Mesendoderm (in vitro differentiated cells): Measurements from ENCODE around the gene BMPR1B. TPM values are rescaled to one million over a fixed set of nuclear protein-coding genes. Genes with fewer than 3 reads are reported as not detected.

ENCODE experiments used
- DNase-seq: peaks from one replicate; pipeline ENCODE4 v3.0.0; 2013
- H2AK5ac ChIP-seq: 2 replicates; pipeline ENCODE4 v1.6.1; 2013; ENCODE audit warnings: low read length, inconsistent platforms
- H2BK120ac ChIP-seq: 2 replicates; pipeline ENCODE4 v1.6.1; 2013; ENCODE audit warnings: low read depth, mild to moderate bottlenecking, low read length, moderate library complexity, mixed read lengths
- H2BK15ac ChIP-seq: replicated peaks from 2 replicates; pipeline ENCODE4 v1.6.1; 2013; ENCODE audit warnings: low read depth, mild to moderate bottlenecking, moderate library complexity
- H2BK5ac ChIP-seq: 2 replicates; pipeline ENCODE4 v1.6.1; 2013; ENCODE audit warnings: low read length, inconsistent platforms
- H3K18ac ChIP-seq: 2 replicates; pipeline ENCODE4 v1.6.1; 2013; ENCODE audit warnings: mild to moderate bottlenecking, low read length, mixed read lengths
- H3K23ac ChIP-seq: one replicate; pipeline ENCODE4 v1.6.1; 2013; ENCODE audit warnings: low read length
- H3K27ac ChIP-seq: 2 replicates; pipeline ENCODE4 v1.5.1; 2013; ENCODE audit warnings: low read depth, mild to moderate bottlenecking, inconsistent platforms, low read length, moderate library complexity
- H3K27me3 ChIP-seq: 2 replicates; pipeline ENCODE4 v1.6.1; 2013; ENCODE audit warnings: low read length, control low read depth, mild to moderate bottlenecking, inconsistent platforms; ENCODE audit not compliant: insufficient read depth, poor library complexity
- H3K36me3 ChIP-seq: 2 replicates; pipeline ENCODE4 v1.6.1; 2013; ENCODE audit warnings: low read length, inconsistent platforms; ENCODE audit not compliant: control insufficient read depth, insufficient read depth
- H3K4ac ChIP-seq: one replicate; pipeline ENCODE4 v1.6.1; 2013; ENCODE audit warnings: low read depth, mild to moderate bottlenecking, low read length, moderate library complexity
- H3K4me1 ChIP-seq: 2 replicates; pipeline ENCODE4 v1.6.1; 2013; ENCODE audit warnings: low read depth, low read length, inconsistent platforms; ENCODE audit not compliant: control insufficient read depth
- H3K4me2 ChIP-seq: 2 replicates; pipeline ENCODE4 v1.6.1; 2013; ENCODE audit warnings: low read length
- H3K4me3 ChIP-seq: 2 replicates; pipeline ENCODE4 v1.5.1; 2013; ENCODE audit warnings: mild to moderate bottlenecking, low read length
- H3K56ac ChIP-seq: one replicate; pipeline ENCODE4 v1.6.1; 2013; ENCODE audit warnings: low read length
- H3K79me1 ChIP-seq: 2 replicates; pipeline ENCODE4 v1.6.1; 2013; ENCODE audit warnings: low read length, inconsistent platforms
- H3K79me2 ChIP-seq: 2 replicates; pipeline ENCODE4 v1.6.1; 2013; ENCODE audit warnings: mild to moderate bottlenecking, low read length; ENCODE audit not compliant: control insufficient read depth, insufficient read depth
- H3K9ac ChIP-seq: 2 replicates; pipeline ENCODE4 v1.6.1; 2013; ENCODE audit warnings: low read length, inconsistent platforms
- H4K5ac ChIP-seq: one replicate; pipeline ENCODE4 v1.6.1; 2013; ENCODE audit warnings: low read length
- H4K8ac ChIP-seq: one replicate; pipeline ENCODE4 v1.6.1; 2013; ENCODE audit warnings: low read depth, mild to moderate bottlenecking, control low read depth, low read length, moderate library complexity
- WGBS: extraction: QIAGEN DNeasy Blood & Tissue Kit; methylation state at CpG from one replicate; pipeline ENCODE4 v1.1.7; 2013; ENCODE audit warnings: low lambda C conversion rate, missing lambda C conversion rate; ENCODE audit not compliant: insufficient coverage; ENCODE audit errors: extremely low coverage; 5-methylcytosine and 5-hydroxymethylcytosine counted together
- polyA plus RNA-seq, 2 experiments: library from polyadenylated mRNA; stranded (reverse); fragments of 200-250 nt; gene quantifications; one replicate each; pipeline ENCODE4 v1.2.3, GENCODE V29; 2013

The BMPR1B gene
- 0.60 TPM for polyA plus RNA-seq (2013, experiment 1 of 2)
- polyA plus RNA-seq (2013, experiment 2 of 2) = 0.64 TPM

DNA sequence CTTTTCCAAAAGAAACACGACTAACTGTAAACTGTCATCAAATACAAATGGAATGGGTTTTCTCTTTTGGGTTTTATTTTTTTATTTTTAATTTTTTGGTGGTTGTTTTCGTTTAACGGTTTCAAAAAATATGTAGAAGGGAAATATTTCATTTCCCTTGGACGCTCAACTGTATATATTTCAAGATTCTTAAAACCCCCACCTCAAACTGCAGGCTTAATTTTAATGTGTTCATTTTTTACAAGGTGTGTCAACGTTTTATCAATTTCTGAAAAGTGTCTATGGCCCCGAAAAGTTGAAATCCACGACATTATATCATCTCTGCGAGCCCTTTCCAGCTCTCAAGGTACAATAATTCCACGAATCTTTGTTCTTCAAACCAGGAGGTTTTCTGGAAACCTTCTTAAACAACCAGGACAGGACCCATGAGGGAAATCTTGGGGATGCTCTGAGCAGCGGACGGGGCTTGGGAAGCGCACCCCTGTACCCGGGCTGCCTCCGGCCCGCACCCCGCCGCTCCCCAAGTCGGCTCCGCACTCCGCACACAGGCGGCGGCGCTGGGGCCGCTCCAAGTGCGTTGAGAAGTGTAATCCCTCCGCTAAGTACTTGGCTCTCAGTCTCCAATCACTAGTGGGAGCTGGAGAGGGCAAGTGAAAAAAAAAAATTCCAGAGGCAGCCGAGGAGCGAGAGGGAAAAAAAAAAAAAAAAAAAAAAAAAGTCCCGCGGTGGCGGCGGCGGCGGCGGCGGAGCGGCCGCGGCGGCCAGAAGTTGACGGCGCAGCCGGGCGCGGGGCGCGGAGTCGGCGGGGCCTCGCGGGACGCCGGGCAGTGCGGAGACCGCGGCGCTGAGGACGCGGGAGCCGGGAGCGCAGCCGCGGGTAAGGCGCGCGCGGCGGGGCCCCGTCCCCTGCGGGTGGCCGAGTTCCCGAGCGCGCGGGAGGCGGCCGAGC lies at the start of gene BMPR1B:
BMPR1B (plus strand) TSS at position 764 of the 949 bp plus-strand sequence. CDS start 346,470 bp downstream, outside the sequence.
- no peak within 1 kb of the TSS for H3K4ac ChIP-seq
- H3K27ac ChIP-seq = no peak within 1 kb of the TSS
- H2AK5ac ChIP-seq = no peak within 1 kb of the TSS
- H3K27me3 ChIP-seq = no peaks in the 10 kb centered on the region
- H3K36me3 ChIP-seq = no peaks in the 10 kb centered on the region
- peak within 1 kb of the TSS; percentile 5 for H2BK15ac ChIP-seq
- peak within 1 kb of the TSS; percentile 74 for H3K23ac ChIP-seq
- H3K79me2 ChIP-seq = no peaks in the 10 kb centered on the region
- H3K4me3 ChIP-seq = peak within 1 kb of the TSS; percentile 41
- no peak within 1 kb of the TSS for H2BK5ac ChIP-seq
- H3K79me1 ChIP-seq = no peaks in the 10 kb centered on the region
- peak within 1 kb of the TSS; percentile 73 for H2BK120ac ChIP-seq
- no peak within 1 kb of the TSS for H4K5ac ChIP-seq
- H3K18ac ChIP-seq = peak within 1 kb of the TSS; percentile 96
- H3K9ac ChIP-seq = peak within 1 kb of the TSS; percentile 66
- no peak within 1 kb of the TSS for H4K8ac ChIP-seq
- no CpG with 5 or more reads among the region's 77 CpGs for WGBS
- H3K56ac ChIP-seq = peak within 1 kb of the TSS; percentile 85
- DNase-seq = peak; percentile 84
- H3K4me1 ChIP-seq = no peaks in the 10 kb centered on the region
- peak within 1 kb of the TSS; percentile 90 for H3K4me2 ChIP-seq

DNA sequence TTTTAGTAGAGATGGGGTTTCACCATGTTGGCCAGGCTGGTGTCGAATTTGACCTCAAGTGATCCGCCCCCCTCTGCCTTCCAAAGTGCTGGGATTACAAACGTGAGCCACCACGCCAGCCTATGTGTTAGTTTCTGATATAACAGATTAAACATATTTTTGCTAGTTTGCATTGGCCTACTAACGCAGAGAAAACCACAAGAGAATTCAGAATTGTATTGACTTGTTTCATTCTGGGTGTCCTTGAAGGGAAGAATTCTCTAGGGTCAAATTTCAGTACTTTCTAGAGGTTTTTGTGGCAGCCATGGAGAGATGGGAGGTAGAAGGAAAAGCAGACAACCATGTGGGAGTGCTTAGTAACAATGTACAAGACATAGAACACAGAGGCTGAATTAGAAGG lies 46.1 kb upstream of the BMPR1B start:
- H3K4me3 ChIP-seq = no peak overlapping the region
- no peak overlapping the region for H2AK5ac ChIP-seq
- no peaks in the 10 kb centered on the region for H3K79me2 ChIP-seq
- no peak overlapping the region for H3K4me2 ChIP-seq
- H3K27me3 ChIP-seq = no peaks in the 10 kb centered on the region
- H3K4me1 ChIP-seq = no peaks in the 10 kb centered on the region
- no peak overlapping the region for H3K23ac ChIP-seq
- H3K18ac ChIP-seq = no peak overlapping the region
- no peaks in the 10 kb centered on the region for H3K36me3 ChIP-seq
- H3K79me1 ChIP-seq = no peaks in the 10 kb centered on the region
- H3K27ac ChIP-seq = no peak overlapping the region
- DNase-seq = no peak
- H4K8ac ChIP-seq = no peak overlapping the region
- H3K4ac ChIP-seq = no peak overlapping the region
- WGBS = no CpG with 5 or more reads among the region's 5 CpGs
- H3K56ac ChIP-seq = no peak overlapping the region
- no peak overlapping the region for H4K5ac ChIP-seq
- H3K9ac ChIP-seq = no peak overlapping the region
- no peak overlapping the region for H2BK120ac ChIP-seq
- no peak overlapping the region for H2BK5ac ChIP-seq
- no peak overlapping the region for H2BK15ac ChIP-seq

DNA sequence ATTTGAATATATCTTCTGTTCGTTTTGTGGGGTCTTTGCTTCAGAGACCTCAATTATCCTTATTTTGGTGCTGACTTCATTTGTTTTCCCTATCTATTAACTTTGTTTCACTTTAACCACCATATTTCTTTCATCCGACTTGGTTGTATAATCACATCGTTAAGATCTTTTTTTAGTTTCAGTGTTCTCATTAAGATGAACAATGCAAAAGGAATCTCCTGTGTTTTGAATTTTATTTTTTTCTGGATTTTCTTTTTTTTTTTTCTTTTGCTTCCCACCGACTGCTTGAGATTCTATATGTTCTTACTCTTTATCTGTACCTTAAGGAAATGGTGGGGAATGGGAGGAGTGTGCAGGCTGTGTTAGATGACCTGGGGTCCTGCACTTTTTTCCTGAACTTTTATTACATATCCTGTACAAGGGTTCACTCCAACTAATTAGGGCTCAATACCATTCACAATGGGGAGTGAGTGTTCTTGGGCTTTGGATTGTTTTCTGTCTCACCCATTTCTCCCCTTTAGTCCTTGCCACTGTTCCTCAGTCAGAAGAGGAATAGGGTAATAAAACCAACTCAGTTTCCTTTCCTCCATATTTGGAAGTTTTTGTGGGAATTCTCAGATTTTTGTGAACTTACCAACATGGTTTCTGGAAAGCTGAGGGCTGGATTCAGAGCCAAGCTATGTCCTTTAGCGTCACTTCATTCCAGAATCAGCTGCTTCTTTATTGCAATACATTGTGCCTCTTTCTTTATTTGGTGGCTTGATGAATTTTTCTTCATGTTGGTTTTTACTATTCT lies 43.2 kb upstream of the BMPR1B start:
- Histone ChIP-seq H3K18ac (peak overlapping the region; percentile 22), H2BK5ac (no peak overlapping the region), H2BK120ac (no peak overlapping the region), H3K79me2 (no peaks in the 10 kb centered on the region), H3K4me2 (no peak overlapping the region), H4K8ac (no peak overlapping the region), H3K79me1 (no peaks in the 10 kb centered on the region), H4K5ac (no peak overlapping the region), H3K4me3 (no peak overlapping the region), H3K9ac (no peak overlapping the region), H3K56ac (no peak overlapping the region), H2BK15ac (no peak overlapping the region), H3K36me3 (no peaks in the 10 kb centered on the region), H3K27ac (no peak overlapping the region), H3K4me1 (no peaks in the 10 kb centered on the region), H3K23ac (no peak overlapping the region), H3K4ac (no peak overlapping the region), H2AK5ac (no peak overlapping the region), H3K27me3 (no peaks in the 10 kb centered on the region)
- WGBS = no CpG with 5 or more reads among the region's 5 CpGs
- DNase-seq = no peak

DNA sequence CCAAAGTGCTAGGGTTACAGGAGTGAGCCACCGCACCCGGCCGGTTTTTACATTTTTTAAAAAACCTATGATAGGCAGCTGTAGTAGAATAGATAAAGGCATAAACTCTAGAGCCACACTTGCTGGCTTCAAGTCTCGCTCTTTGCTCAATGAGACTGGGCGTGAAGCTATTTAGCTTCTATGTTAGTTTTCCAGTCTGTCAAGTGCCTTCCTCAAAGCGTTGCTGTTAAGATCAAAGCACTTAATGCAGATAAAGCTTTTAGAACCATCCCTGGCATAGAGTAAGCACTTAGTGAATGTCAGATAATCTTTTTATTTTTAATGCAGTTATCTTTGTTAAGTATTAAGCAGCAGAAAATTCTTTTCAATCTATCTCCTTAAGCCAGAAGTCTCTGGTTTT lies 42.0 kb upstream of the BMPR1B start:
- H3K23ac ChIP-seq = no peak overlapping the region
- no peak overlapping the region for H3K9ac ChIP-seq
- no peaks in the 10 kb centered on the region for H3K79me1 ChIP-seq
- no peak overlapping the region for H3K4me3 ChIP-seq
- no peaks in the 10 kb centered on the region for H3K4me1 ChIP-seq
- no CpG with 5 or more reads among the region's 6 CpGs for WGBS
- no peaks in the 10 kb centered on the region for H3K79me2 ChIP-seq
- H2BK5ac ChIP-seq = no peak overlapping the region
- no peak overlapping the region for H4K8ac ChIP-seq
- H3K4me2 ChIP-seq = no peak overlapping the region
- no peaks in the 10 kb centered on the region for H3K27me3 ChIP-seq
- no peak overlapping the region for H3K18ac ChIP-seq
- no peak overlapping the region for H3K27ac ChIP-seq
- no peaks in the 10 kb centered on the region for H3K36me3 ChIP-seq
- no peak overlapping the region for H4K5ac ChIP-seq
- peak; percentile 30 for DNase-seq
- no peak overlapping the region for H3K56ac ChIP-seq
- H2BK120ac ChIP-seq = no peak overlapping the region
- no peak overlapping the region for H3K4ac ChIP-seq
- H2AK5ac ChIP-seq = no peak overlapping the region
- no peak overlapping the region for H2BK15ac ChIP-seq

DNA sequence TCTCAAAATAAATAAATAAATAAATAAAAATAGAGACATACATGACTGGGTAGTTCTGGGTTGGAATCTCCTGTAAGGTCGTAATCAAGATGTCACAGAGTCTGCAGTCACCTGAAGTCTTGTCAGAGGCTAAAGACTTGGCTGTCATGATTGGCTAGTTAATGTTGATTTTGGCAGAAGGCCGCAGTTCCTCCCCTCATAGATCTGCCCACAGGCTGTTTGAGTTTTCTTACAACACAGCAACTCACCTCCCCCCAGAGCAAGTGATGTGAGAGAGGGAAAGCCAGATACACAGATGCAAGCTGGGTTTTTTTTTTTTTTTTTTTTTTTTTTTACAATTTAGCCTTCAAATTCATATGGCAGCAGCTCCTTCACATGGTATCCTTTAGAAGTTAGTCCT lies 36.4 kb upstream of the BMPR1B start:
- Histone ChIP-seq H3K27ac (no peak overlapping the region), H3K4me1 (no peaks in the 10 kb centered on the region), H4K8ac (no peak overlapping the region), H3K79me2 (no peaks in the 10 kb centered on the region), H3K79me1 (no peaks in the 10 kb centered on the region), H3K4me3 (no peak overlapping the region), H3K4ac (no peak overlapping the region), H3K9ac (no peak overlapping the region), H2BK120ac (no peak overlapping the region), H2AK5ac (no peak overlapping the region), H3K36me3 (no peaks in the 10 kb centered on the region), H3K4me2 (no peak overlapping the region), H3K23ac (no peak overlapping the region), H2BK15ac (no peak overlapping the region), H4K5ac (no peak overlapping the region), H3K56ac (no peak overlapping the region), H3K27me3 (no peaks in the 10 kb centered on the region), H3K18ac (no peak overlapping the region), H2BK5ac (no peak overlapping the region)
- whole genome bisulfite sequencing = no CpG with 5 or more reads among the region's 2 CpGs
- DNase-seq = no peak
